ENCODE measurements around the gene TMCC1.
"Not testable (repeated sequence)": the region's sequence is repeated elsewhere in the genome, so short reads cannot be mapped to it uniquely, and the experiment has no call there.

TMCC1 gene

DNA sequence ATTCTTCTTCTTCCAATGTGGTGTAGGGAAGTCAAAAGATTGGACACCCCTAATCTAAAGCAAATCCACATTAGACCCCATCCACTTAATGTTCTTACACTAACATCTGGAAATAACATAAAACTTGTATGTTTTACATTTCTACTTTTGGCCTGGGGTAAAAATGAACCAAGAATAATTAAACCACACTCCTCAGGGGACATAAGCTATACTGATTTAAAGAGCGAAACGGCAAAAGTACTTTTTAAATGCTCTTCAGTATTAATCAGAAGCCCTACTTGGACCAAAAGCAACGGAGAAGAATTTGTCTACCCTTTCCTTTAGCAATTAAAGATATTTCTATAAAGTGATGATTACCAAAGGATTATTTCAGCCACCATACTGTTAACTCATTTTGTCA lies 123.9 kb downstream of the TMCC1 start:
- no peak for DNase-seq

- no peak for DNase-seq
Observed at GRCh38 chr3:129768728-129769127, 124.8 kb downstream of the TMCC1 start.

DNA sequence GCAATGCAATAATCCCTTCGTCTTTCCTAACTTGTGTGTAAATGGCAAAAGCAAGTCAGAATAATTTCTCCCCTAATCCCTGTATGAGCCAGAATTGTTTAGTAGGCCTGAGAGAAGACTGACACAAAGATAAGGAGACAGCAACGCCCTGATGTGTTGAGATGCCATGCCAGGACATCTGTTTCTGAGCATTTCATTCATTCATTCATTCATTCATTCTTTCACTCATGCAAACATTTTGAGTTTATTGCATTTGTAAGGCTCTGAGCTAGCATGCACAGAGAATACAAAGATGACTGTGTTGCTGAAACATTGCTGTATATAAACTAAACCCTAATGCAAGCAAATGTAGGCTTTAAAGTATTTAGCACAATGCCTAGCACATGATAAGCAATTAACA lies 127.4 kb downstream of the TMCC1 start:
- no peak for DNase-seq

DNA sequence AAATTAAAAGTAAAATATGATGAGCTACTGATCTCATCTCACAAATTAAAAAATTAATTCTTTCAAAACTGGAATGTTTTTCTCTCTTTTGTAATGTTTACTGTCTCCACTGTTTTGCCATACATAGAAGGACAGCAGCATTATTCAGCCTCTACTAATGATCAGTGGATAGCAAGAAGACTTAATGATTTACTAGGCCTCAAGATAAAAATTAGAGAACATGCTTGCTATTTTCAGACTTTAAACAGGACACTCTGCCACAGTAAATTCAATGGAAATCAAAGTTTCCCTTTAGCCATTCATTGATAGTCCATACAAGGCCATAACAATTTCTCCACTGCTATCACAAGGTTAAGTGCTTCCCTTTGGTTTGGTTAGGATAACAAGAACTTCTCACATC lies 129.4 kb downstream of the TMCC1 start:
- DNase-seq, result no peak

- no peak for DNase-seq
Observed at GRCh38 chr3:129758785-129759320, 134.7 kb downstream of the TMCC1 start.

DNA sequence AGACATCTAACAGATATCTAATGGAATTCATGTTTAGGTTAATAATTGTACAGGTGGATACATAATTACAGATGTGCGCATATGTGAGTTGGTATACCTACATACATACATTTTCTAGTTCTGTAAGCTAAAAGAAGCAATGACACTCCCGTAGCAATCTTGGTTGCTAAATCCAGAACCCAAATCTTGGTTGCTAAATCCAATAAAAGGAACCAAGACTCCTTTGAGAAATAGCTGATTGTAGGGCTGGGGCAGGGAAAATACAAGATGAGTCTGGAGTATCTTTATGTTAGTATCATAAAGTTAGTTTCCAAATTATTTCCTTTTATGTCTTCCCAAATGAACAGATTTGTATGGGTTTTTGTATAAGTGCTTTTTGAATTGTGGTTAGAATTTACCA lies 135.2 kb downstream of the TMCC1 start:
- no peak for DNase-seq

- DNase-seq, result no peak
Observed at GRCh38 chr3:129756871-129757270, 136.6 kb downstream of the TMCC1 start.

GRCh38 chr3:129751105-129751504 lies 142.4 kb downstream of the TMCC1 start:
- DNase-seq, result not testable (repeated sequence)

- no peak for DNase-seq
Observed at GRCh38 chr3:129749692-129750091, 143.8 kb downstream of the TMCC1 start.

DNA sequence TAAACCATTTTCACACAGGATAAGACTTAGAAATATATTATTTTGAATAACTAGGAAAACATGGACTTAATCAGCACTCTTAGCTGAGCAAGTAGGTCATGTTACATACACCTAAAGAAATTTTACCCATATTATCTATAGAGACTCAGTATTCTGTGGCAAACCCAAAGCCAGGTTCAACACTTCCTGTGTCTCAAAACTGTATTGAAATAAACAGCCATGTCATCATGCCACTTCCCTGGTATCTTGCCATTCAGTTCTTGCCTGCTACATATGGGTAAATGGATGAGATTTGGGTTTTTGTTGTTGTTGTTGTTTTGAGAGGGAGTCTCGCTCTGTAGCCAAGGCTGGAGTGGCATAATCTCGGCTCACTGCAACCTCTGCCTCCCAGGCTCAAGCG lies 145.5 kb downstream of the TMCC1 start:
- no peak for DNase-seq

DNA sequence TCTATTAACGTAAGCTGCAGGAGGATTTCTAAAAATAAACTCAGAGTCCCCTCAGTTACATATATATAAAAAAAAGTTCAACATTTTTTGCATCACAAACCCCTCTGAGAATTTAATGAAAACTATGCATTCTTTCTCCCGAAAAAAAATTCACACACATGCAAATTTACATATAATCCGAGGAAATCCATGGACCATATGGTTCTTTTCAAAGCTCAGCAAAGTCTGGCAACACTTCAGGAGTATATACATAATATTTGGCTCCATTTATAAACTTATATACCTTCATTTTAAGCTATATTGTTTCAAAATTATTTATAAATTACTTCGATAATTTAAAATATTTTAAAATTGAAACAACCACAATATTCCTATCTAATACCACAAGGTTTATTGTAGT lies 146.4 kb downstream of the TMCC1 start:
- DNase-seq, result no peak

GRCh38 chr3:129746629-129747028 lies 146.9 kb downstream of the TMCC1 start:
- DNase-seq, result no peak

DNA sequence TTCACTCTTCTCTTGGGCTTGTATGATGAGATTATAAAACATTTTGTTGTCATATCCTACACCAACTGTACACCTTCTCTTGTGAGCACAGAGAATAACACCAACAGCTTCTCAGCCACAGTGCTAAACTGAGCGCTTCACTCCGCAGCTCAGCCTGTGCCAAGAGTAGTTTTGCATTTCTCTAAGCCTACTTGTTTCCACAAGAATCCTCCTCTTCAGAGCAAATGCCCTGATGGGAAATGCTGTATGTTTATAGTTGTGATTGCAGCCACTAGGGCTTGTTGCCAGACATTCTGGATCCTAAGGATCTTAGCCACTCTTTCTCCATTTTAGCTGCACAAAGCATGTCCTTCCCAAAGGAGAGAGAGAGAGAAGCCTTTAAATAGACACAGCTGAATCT lies 148.3 kb downstream of the TMCC1 start:
- DNase-seq, result no peak

DNA sequence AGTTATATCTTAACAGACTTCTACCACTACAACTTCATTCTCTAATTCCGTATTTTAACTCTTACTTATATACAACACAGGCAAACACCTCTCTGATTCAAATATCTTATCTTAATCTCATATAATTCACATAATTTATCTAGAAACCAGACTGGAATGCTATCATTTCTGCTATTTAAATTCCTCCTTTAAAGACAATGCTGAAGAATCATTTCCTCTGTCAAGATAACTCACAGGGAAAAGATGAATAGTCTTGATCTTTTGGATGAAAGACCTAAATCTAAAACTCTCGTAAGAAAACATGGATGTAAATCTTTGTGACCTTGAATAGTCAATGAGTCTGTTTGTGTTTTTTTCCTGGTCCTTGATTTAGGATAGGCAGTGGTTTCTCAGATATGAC lies 151.7 kb downstream of the TMCC1 start:
- DNase-seq, result no peak

GRCh38 chr3:129740090-129740489 lies 153.4 kb downstream of the TMCC1 start:
- DNase-seq, result no peak

DNA sequence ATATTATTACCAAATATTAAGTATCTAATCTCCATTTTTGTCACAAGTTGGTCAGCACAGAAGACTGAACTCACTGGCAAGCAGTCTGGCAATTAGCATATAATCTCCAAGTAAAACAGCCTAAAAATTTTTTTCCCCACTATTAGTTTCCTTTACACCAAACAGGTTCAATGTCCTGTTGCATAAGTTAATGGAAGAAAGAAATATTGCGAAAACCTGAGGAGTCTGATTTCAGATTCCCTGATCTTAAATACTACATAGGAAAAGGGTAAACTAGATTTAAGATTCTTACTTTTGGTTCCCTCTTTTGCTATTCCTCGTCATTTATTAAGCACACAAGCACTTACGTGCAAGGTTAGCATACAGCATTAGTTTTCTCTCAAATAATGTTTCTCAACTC lies 153.9 kb downstream of the TMCC1 start:
- no peak for DNase-seq

GRCh38 chr3:129738172-129738571 lies 155.3 kb downstream of the TMCC1 start:
- no peak for DNase-seq

DNA sequence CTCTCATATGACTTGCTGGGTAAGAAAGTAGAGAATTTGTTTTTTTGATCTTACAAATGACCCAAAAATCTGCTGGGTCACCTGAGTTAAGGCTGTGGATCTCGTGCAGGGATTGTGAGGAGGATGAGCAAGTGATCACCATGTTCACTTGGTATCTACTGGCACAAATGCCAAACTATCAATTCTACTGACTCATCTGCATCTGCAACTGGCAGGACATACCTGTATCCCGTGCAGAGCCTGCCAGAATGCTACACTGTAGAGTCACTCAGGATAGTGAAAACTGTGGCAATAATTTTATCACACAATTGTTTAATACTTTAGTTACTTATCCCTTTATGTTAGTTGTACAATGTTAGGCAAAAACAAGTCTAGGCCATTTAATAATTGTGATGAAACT lies 157.4 kb downstream of the TMCC1 start:
- DNase-seq, result no peak

GRCh38 chr3:129735638-129736037 lies 157.9 kb downstream of the TMCC1 start:
- no peak for DNase-seq

- DNase-seq, result no peak
Observed at GRCh38 chr3:129734449-129734848, 159.1 kb downstream of the TMCC1 start.

DNA sequence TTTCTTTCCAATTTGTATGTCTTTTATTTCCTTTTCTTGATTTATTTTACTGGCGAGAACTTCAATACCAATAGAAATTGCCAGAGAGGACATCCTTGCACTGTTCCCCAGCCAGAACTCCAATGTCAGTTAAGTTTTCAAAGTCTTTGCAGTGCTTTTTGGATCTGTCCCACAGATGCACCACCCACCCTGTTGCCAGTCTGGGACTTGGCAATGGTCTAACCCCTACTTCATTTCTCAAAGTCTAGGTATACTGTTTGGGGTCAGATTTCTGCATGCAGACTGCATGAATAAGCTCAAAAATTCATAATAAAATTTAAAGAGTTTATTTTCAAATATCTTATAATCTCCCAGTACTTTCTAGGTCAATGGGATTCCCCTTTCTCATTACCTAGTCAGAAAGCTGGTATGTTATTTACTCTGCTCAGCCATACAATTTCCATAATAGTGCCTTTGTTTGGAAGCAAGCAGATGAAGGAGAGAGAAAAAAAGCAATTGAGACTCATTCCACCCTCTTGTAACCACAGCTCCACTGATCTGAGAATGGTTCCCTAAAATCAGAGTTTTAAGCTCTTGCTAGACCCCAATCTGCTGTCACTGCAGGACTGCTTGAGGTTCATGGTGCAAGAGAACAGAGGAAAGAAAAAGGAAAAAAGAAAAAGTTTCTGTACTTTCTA lies 161.2 kb downstream of the TMCC1 start:
- no peak for DNase-seq

- no peak for DNase-seq
Observed at GRCh38 chr3:129727707-129728106, 165.8 kb downstream of the TMCC1 start.

DNA sequence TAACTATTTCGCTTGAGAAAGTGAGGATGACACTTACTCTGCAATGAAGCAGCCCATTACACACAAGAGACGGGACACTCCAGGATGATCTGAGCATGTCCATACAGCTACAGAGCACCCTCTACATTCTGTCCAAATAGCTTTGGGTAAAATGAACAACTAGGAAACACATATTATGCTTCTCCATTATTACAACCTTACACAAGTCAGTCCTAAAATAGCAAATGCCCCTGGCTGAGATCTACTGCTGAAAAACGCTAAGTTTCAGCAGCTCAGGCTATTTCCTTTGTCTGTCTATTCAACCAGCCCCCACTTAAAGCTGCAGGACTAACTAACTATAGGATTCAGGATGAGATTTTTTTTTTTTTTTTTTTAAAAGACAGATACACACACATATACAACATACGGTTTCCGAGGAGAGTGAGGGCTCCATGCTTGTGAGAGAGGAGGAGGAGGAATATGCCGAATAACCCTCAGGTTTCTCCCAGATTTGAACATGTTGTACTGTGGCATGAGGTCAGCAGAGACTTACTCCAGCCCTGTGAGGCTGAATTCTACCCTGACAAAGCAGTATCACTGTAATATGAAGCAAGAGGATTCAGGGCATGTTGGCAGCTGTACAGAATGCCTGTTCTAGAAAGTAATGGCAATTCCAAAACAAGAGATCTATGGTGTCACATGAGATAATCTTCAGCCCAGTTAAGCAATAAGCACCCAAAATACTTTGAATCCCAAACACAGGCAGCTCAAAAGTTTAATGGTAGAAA lies 169.8 kb downstream of the TMCC1 start:
- no peak for DNase-seq

GRCh38 chr3:129722527-129722926 lies 171.0 kb downstream of the TMCC1 start:
- no peak for DNase-seq

- DNase-seq, result no peak
Observed at GRCh38 chr3:129718201-129718600, 175.3 kb downstream of the TMCC1 start.

Data from activated naive CD4-positive, alpha-beta T cell (primary cell).